Fibroblast of villous mesenchyme (primary cell): ENCODE data around the gene DNAH7. TPM values are rescaled to one million over a fixed set of nuclear protein-coding genes. Genes with fewer than 3 reads are reported as not detected.
A peak's percentile ranks its signal among the peaks of the same experiment; 100 is the strongest.
"Not testable (repeated sequence)": the region's sequence is repeated elsewhere in the genome, so short reads cannot be mapped to it uniquely, and the experiment has no call there.

Experiments
- DNase-seq: peaks from one replicate; pipeline ENCODE4 v3.0.0-alpha.2; 2010; ENCODE audit warnings: low read depth
- H3K4me3 ChIP-seq: 2 replicates; pipeline ENCODE4 v1.5.1; 2011; ENCODE audit warnings: low read depth, mild to moderate bottlenecking, low read length
- CTCF ChIP-seq: IDR thresholded peaks from 2 replicates; pipeline ENCODE4 v1.5.1; 2012; ENCODE audit warnings: low read depth, mild to moderate bottlenecking, low read length; ENCODE audit not compliant: insufficient read depth
- total RNA-seq: library from RNA; depleted of rRNA; stranded (reverse); fragments of >200 nt; gene quantifications from 2 replicates; pipeline ENCODE4 v1.2.3, GENCODE V29; 2012

DNAH7 gene
- total RNA-seq, 1 donor = under 0.01 TPM

GRCh38 chr2:196096264-196096663 is 27.6 kb upstream of the DNAH7 start:
- no peak for TF ChIP-seq CTCF
- no peak overlapping the region for H3K4me3 ChIP-seq
- no peak for DNase-seq

- not testable (repeated sequence) for DNase-seq, H3K4me3 ChIP-seq
These were observed 20.8 kb upstream of the DNAH7 start for GRCh38 chr2:196089448-196089847.

GRCh38 chr2:196088203-196088602 is 19.6 kb upstream of the DNAH7 start:
- DNase-seq = peak; percentile 72

GRCh38 chr2:196086517-196087368 is 18.1 kb upstream of the DNAH7 start:
- DNase-seq = no peak
- no peak for TF ChIP-seq CTCF
- H3K4me3 ChIP-seq = no peak overlapping the region

More at GRCh38 chr2:196088203-196088602, 19.6 kb upstream of the DNAH7 start:
- TF ChIP-seq CTCF = no peak
- no peak overlapping the region for H3K4me3 ChIP-seq

GRCh38 chr2:196083601-196084000 is 15.0 kb upstream of the DNAH7 start:
- DNase-seq = no peak
- no peak for TF ChIP-seq CTCF
- H3K4me3 ChIP-seq = no peak overlapping the region

- DNase-seq = no peak
- no peak overlapping the region for H3K4me3 ChIP-seq
- TF ChIP-seq CTCF = no peak
These were observed 11.9 kb upstream of the DNAH7 start for GRCh38 chr2:196080526-196080925.

GRCh38 chr2:196079052-196079451 is 10.4 kb upstream of the DNAH7 start:
- no peak overlapping the region for H3K4me3 ChIP-seq
- DNase-seq = no peak
- TF ChIP-seq CTCF = no peak
